SH-SY5Y (cell line): ENCODE results near the gene RPL11.

Experiments
- GATA2 ChIP-seq: IDR thresholded peaks from 2 replicates; pipeline ENCODE4 v1.6.1; 2011; ENCODE audit warnings: mild to moderate bottlenecking, low read depth, low read length
- GATA3 ChIP-seq: IDR thresholded peaks from 2 replicates; pipeline ENCODE4 v1.6.1; 2011; ENCODE audit warnings: low read depth, mild to moderate bottlenecking, low read length, moderate library complexity

The RPL11 gene

DNA sequence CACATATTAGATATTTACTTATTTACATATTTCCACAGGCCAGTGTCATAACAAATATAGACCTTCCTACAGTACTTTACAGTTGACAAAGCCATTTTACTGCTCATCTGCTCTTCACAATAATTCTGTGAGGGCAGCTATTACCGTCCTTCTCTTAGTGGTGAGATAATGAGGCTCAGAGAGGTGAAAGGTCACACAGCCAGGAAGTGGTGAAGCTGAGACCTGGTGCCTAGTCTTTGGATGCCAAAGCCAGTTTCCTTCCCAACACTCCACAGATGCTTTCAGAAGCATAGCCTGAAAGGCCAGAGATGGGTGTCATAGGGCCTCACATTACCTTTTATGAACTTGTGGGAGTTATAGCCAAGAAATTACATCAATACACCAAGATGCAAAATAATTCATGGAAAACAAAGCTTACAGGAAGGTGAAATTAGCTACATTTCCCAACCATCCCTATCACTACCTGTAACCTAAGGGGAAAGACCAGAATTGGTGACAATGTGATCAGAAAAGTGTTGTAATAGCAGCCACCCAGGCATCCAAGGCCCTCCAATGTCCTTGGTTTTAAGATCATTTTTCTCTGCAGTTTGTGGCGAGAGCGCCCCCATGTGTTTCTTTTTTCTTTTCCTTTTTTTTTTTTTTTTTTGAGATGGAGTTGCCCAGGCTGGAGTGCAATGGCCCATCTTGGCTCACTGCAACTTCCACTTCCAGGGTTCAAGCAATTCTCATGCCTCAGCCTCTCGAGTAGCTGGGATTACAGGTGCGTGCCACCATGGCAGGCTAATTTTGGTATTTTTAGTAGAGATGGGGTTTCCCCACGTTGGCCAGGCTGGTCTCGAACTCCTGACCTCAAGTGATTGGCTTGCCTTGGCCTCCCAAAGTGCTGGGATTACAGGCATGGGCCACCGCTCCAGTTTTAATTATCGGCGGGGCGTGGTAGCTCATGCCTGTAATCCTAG is 26.5 kb upstream of the RPL11 start:
- TF ChIP-seq GATA2 (no peak), GATA3 (no peak)

- TF ChIP-seq GATA3 (no peak), GATA2 (no peak)
Observed at GRCh38 chr1:23667411-23667810, 24.2 kb upstream of the RPL11 start.

GRCh38 chr1:23670709-23671108 is 20.9 kb upstream of the RPL11 start:
- TF ChIP-seq GATA3 (no peak), GATA2 (no peak)

- TF ChIP-seq GATA3 (no peak), GATA2 (no peak)
Observed at GRCh38 chr1:23673086-23673813, 18.4 kb upstream of the RPL11 start.

DNA sequence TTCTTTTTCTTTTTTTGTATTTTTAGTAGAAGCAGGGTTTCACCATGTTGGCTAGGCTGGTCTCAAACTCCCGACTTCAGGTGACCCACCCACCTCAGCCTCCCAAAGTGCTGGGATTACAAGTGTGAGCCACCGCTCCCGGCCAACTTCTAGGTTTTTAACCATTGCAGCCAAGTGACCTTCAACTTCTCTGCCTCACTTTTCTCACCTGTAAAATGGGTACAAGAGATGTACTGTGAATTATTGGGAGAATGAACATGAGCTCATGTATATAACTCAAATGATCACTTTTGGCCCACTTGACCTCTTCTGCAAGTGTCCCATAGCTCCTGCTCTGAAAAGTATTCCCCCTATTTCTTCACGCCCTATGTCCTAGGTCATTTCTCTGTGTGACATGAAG is 11.8 kb upstream of the RPL11 start:
- TF ChIP-seq GATA2 (no peak), GATA3 (no peak)

DNA sequence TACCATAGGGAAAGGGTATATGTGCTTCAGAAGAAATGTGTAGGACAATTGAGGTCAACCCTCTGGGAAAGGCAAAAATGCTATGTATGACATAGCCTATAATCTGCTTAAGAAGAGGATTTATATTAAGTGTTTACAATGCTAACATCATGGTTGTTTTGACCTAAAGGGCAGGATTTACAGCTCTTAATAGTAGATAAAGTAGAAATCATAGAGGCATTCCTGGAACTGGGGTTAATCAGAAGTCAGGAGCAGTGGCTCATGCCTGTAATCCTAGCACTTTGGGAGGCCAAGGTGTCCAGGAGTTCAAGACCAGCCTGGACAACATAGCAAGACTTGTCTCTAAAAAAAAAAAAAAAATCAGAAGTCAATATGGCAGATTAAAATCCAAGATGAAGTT is 8.7 kb upstream of the RPL11 start:
- TF ChIP-seq GATA2, result no peak
- no peak for TF ChIP-seq GATA3

DNA sequence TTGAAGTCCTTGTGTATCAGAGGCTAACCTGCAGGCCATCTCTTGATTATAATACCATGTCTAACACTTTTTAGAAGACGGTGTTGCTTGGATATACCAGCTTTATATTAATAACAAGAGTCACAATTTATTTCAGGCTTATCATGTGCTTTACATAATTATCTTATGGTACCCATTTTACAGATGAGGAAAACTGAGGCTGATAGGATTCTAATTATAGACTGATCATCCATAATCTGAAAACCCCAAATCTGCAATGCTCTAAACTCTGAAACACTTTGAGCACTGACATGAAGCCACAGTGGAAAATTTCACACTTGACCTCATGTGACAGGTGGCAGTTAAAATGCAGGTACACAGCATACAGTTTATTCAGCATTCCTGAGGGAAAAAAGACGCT is 7.2 kb upstream of the RPL11 start:
- no peak for TF ChIP-seq GATA2
- no peak for TF ChIP-seq GATA3

DNA sequence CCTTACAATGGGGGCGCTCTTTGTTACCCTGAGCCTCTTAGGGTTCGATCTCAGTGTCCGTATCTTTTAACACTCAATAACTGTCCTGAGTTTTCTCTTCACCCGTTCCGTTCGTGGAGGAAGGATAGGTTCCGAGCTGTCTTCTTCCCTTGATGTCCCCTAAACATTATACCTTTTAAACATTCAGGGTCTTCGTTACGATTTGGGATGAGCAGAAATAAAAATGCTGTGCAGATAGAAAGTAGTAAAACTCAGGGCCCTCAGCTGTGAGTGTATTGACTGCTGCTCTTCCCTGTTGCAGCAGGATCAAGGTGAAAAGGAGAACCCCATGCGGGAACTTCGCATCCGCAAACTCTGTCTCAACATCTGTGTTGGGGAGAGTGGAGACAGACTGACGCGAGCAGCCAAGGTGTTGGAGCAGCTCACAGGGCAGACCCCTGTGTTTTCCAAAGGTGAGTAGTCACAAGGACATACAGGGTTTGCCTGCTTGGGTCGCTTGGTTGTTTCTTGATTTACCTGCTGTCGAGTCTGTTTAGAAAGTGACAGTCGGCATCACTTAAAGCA is 784 bp downstream of the RPL11 start:
- TF ChIP-seq GATA2, result no peak
- TF ChIP-seq GATA3, result no peak

DNA sequence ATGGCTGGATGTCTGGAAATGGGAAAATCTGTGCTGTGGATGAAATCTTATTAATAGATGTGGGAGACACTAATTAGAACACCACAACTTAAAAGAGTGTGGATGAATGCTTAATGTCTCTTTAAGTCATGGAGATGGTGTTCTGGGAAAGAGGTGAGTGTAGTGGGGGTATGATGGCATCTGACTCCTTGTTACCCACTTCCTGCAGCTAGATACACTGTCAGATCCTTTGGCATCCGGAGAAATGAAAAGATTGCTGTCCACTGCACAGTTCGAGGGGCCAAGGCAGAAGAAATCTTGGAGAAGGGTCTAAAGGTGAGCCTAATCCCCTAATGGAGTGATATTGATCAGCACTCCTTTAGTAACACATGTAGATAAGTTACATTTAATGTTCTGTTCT is 2.0 kb downstream of the RPL11 start:
- no peak for TF ChIP-seq GATA2
- no peak for TF ChIP-seq GATA3

GRCh38 chr1:23694371-23694770 is 2.8 kb downstream of the RPL11 start:
- TF ChIP-seq GATA2, result no peak
- no peak for TF ChIP-seq GATA3

DNA sequence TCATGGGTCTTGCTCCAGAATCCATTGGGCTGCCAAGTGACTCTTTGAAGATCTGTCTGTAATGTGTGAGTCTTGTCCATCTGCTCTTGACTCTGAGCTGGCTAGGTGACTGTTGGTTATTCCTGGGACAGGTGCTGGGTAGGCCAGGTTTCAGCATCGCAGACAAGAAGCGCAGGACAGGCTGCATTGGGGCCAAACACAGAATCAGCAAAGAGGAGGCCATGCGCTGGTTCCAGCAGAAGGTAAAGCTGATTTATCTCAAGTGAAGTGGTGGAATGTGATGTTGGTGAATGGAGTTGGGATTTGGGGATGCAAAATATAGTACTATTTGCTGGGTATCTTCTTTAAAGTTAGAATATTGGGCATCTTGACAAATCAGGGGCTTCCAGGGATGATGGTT is 4.1 kb downstream of the RPL11 start:
- no peak for TF ChIP-seq GATA2
- no peak for TF ChIP-seq GATA3

GRCh38 chr1:23696335-23696989 is 4.9 kb downstream of the RPL11 start:
- TF ChIP-seq GATA3 (no peak), GATA2 (no peak)

- TF ChIP-seq GATA2 (no peak), GATA3 (no peak)
Observed at GRCh38 chr1:23698466-23698865, 6.9 kb downstream of the RPL11 start.

DNA sequence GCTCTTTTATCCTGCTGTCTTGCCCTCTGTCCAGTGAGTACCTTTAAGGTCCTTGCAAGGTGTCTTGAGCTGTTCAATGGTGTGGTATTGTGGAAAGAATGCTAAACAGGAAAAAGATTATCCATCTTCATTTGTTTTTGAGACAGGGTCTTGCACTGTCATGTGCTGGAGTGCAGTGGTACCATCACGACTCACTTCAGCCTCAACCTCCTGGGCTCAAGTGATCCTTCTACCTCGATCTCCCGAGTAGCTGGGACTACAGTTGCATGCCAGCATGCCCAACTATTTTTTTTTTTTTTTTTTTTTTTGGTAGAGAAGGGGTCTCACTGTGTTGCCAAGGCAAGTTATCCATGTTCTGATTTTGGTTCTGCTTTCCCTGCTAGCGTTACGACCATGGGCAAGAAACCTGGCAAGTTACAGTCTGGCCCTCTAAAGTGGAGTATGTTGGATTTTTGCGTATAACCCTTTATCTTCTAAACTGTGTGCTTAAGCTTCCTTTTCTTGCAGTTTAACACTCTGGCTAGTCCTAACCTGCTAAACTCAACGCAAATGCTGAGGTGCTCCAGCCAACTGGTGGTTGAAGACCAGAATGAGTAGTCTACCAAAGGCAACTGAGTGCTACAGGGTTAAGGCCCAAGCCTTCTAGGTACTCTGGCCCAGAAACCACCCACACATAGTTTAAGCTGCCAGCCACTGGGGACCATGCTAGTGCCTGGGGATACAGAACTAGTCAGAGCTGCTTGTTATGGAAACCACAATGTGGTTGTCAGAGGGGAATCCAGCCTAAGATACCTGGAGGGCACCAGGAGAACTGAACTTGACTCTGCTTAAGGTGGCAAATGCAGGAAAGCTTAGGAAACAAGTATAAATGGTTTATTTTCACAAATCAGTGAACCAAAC is 7.9 kb downstream of the RPL11 start:
- no peak for TF ChIP-seq GATA2
- TF ChIP-seq GATA3, result no peak
